Activated CD4-positive, alpha-beta T cell treated with anti-CD3 and anti-CD28 coated beads, Interleukin-2, amount 50 U/mL, for 16 hours (primary cell): Measurements from ENCODE around the gene PVRIG.
"Not testable (repeated sequence)": the region's sequence is repeated elsewhere in the genome, so short reads cannot be mapped to it uniquely, and the experiment has no call there.

Experiments used
- DNase-seq: peaks from one replicate; pipeline ENCODE4 v3.0.0-alpha.2; 2020

The PVRIG gene

DNA sequence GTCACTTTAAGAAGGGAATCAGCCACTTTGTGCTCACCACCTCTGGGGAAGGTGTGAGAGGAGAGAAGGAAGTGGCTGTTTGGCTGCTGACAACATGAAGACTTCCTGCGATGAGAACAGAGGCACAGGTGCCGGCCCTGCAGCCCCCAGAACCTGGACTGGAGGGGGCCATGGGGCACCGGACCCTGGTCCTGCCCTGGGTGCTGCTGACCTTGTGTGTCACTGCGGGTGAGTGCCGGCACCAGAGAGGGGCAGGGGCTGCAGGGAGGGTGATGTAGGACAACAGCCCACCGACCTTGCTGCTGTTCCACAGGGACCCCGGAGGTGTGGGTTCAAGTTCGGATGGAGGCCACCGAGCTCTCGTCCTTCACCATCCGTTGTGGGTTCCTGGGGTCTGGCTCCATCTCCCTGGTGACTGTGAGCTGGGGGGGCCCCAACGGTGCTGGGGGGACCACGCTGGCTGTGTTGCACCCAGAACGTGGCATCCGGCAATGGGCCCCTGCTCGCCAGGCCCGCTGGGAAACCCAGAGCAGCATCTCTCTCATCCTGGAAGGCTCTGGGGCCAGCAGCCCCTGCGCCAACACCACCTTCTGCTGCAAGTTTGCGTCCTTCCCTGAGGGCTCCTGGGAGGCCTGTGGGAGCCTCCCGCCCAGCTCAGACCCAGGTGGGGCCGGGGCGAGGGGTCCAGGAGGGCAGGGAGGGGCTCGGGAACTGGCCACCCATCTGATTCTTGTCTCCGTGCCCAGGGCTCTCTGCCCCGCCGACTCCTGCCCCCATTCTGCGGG lies at the start of gene PVRIG:
TSS of gene PVRIG (plus strand) at position 149 of the 785 bp plus-strand sequence. CDS start at position 171, 22 bp downstream.
- DNase-seq = peak; percentile 54

DNA sequence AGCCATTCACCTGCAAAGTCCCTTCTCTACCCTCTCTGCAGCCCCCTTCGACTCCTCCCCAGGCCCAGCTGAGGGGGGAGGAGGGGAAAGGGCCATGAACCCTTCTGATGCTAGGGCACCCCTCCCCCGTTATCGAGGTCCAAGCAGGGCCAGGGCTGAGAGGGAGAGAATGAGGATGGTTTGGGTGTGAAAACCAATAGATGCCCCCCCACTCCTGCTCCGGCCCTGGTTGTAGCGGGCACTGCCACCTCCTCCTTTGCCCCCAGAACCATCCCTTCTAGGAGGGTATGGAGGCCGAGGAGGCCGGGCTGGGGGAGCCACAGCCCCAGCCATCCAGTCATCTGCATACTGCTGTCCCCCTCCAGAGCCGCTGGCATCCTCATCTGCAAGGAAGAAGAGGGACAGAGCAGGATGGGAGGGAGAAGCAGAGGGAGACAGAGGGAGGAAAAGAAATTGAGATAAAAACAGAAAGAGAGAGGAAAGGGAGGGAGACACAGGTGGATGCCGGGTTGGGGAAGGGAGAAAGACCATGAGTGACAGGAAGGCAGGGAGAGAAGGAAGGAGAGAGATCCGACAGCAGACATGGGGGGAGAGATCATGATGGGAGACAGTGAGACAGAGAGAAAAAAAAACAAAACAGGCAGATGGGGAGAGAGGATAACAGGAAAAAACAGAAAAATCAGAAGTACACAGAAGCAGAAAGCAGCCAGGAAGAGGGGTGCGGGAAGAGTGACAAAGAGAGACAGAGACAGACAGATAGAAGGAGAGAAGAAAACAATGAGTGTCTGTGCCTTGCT lies 49.5 kb upstream of the PVRIG start:
- DNase-seq = no peak

GRCh38 chr7:100171087-100171681 lies 48.6 kb upstream of the PVRIG start:
- DNase-seq = no peak

GRCh38 chr7:100171840-100172239 lies 47.9 kb upstream of the PVRIG start:
- no peak for DNase-seq

GRCh38 chr7:100173806-100174495 lies 45.8 kb upstream of the PVRIG start:
- no peak for DNase-seq

DNA sequence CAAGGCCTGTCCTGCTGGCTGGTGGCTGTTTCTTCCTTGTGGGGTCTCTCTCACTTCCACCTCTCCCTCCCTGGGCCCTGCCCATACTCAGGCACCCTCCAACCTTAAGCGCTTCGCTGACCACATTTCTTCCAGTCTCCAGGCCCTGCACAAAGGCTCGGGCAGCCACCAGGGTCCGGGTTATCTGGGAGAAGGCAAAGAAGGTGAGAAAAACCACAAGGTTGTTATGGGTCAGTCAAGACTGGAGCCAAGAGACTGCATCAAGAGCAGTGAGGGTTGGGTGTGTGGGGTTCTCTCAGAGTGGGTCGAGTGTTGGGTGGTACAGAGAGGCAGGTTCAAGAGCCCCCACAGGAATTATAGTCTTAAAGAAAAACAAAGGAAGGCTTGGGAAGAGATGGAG lies 45.2 kb upstream of the PVRIG start:
- DNase-seq = no peak

DNA sequence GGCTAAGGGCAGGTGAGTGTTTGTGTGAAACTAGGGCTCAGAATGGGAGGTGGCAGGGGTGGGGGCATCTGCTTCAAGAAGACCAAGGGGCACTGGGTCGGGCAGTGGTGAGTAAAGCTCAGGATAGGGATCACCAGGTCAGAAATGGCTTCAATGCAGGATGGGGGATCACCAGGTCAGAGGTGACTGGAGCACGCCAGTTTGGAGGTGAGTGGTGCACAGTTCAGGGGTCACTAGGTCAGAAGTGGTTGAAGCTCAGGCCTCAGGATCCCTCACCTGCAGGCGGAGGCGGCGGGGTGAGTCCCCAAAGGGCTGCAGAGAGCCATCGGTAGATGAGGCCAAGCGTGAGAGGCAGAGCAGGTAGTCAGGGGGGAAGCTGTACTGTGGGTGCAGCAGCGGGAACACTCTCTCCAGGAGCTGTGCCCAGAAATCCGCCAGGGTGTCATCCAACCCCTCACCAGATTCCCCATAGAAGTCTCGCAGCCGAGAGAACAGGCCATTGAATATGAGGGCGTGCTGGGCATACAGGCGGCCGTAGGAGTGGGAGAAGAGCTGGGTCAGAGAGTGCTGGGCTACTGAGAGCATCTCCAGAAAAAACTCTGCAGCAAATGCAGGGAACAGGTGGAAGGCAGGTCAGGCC lies 44.3 kb upstream of the PVRIG start:
- DNase-seq = no peak

DNA sequence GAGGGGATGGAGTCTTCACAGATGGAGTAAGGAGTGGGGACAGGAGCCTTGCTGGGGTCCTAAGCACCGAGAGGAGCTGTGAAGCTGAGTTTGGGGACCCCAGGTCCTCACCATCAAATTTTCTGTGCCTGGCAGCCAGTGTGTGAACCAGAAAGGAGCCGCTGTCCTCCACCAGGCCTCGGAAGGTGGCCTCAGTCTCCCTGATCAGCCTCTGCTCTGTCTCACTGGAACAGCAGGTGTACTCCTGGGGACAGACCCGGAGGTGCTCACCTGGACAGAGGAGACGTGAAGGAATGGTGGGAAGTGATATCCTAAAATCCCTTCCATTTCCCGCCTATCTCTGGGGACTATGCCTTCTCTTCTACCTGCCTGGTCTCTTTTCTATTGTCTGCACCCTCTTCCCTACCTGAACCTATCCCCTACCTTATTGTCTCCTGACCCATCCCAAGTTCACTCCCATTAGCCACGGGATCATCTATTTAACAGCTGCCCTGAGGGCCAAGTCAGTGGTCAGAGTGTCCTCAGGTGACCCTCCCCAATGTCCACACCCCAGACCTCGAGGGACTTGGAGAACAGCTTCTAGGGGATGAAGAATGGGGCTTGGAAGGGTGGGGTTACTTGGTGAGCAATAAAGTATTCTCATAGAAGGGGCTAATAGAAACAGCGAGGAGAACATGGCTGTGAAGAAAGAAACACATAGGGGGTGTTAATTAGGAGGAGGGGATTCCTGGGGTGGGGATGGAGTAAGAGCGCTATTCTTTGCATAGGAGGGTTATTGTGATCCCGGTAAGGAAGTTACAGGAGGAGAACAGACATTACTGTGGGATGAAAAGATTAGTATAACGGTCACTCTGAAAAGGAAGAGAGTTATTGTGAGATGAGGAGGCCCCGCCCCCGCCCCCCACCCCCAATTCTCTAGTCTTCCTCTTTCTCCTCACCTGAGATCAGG lies 43.4 kb upstream of the PVRIG start:
- DNase-seq = no peak

- peak; percentile 98 for DNase-seq
Measured at GRCh38 chr7:100177045-100178001, 42.4 kb upstream of the PVRIG start, which contains the start of the genes GPC2 and STAG3. TSS of gene GPC2 (minus strand) at chr7:100177381. CDS start at chr7:100177199, 182 bp downstream. TSS of gene STAG3 (plus strand) at chr7:100177918. CDS start at chr7:100180557, 2,639 bp downstream.

- DNase-seq = not testable (repeated sequence)
Measured at GRCh38 chr7:100180084-100180483, 39.7 kb upstream of the PVRIG start.

- DNase-seq = not testable (repeated sequence)
Measured at GRCh38 chr7:100182616-100183015, 37.1 kb upstream of the PVRIG start.

- DNase-seq = not testable (repeated sequence)
Measured at GRCh38 chr7:100183090-100183489, 36.7 kb upstream of the PVRIG start.

DNA sequence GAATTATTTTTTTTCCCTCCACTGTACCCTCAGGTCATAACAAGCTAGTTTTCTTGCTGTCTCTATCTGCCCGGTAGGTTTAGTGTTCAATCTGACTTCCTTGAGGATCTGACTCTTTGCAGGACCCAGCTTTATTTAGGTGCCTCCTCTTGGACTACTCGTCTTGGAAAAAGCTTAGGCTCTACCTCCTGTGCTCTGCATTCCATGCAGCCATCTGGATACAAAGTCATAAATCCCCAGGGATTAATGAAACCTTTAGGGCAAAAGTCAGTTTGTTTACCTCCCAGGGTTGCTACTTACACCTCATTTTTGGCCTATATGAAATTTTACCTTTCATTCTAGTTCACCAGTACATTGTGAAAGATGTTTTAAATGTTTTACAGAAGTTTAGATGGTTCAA lies 34.0 kb upstream of the PVRIG start:
- DNase-seq = no peak

DNA sequence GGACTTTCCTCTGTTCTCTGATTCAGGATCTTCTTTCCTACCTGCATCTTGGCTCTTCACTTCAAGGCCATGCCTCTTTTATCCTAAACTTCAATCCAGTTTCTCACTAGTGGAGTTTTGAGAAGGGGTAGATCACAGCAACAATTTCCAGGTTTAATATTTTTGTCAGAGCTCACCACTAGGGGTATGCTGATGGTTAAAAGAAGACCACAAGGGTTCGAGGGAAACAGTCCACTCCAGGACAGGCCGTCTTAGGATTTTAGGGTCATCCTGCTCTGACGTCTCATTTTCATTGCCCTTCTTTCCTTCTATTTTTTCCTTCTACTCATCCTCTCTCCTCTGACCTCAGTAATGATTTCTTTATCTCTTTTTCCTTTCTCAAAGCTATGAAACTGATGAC lies 30.7 kb upstream of the PVRIG start:
- no peak for DNase-seq

- DNase-seq = peak; percentile 67
Measured at GRCh38 chr7:100190048-100190711, 29.6 kb upstream of the PVRIG start.

- no peak for DNase-seq
Measured at GRCh38 chr7:100191775-100192174, 28.0 kb upstream of the PVRIG start.

DNA sequence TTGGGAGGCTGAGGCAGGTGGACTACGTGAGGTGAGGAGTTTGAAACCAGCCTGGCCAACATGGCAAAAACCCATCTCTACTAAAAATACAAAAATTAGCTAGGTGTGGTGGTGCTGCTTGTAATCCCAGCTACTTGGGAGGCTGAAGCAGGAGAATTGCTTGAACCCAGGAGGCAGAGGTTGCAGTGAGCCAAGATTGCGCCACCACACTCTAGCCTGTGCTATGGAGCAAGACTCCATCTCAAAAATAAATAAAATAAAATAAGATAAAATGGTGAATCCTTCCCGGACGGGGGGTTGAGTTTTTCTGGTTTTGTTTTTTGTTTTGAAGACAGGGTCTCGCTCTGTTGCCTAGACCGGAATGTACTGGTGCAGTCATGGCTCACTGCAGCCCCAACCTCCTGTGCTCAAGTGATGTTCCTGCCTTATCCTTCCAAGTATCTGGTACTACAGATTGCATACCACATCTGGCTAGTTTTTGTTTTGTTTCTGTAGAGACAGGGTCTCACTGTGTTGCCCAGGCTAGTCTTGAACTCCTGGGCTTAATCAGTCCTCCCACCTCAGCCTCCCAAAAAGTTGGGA lies 27.4 kb upstream of the PVRIG start:
- DNase-seq = not testable (repeated sequence)

- no peak for DNase-seq
Measured at GRCh38 chr7:100192969-100193368, 26.8 kb upstream of the PVRIG start.

DNA sequence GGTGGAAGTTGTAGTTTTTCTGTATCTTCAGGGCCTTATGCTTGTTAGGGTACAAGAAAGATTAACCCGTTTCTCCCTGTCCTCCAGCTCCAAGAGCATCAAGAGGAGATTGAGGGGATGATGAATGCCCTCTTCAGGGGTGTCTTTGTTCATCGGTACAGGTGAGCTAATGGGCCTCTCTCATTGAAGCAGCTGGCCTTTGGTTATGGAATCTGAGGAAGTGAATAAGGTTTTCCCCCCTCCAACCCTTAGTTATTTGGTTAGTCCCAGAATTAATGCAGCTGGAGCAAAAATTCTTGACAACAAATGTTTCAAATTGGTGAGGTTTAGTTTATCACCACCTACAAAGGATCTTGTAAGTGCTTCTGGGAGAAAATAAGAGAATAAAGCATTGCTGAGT lies 24.5 kb upstream of the PVRIG start:
- no peak for DNase-seq
